A549 (cell line): Measurements from ENCODE around the gene OBP2A.

ENCODE experiments used
- EP300 ChIP-seq, 2 experiments: fragments of >200 bp; sonication (Bioruptor Twin); formaldehyde crosslinking; IDR thresholded peaks; 2 replicates in 1 of 2; 3 replicates in 1 of 2; pipeline ENCODE4 v1.6.1; 2016 to 2017
- KDM1A ChIP-seq: fragments of 200-600 bp; sonication (generic); IDR thresholded peaks from 2 replicates; pipeline ENCODE4 v1.6.1; 2016; ENCODE audit warnings: low read depth, mild to moderate bottlenecking
- KDM5A ChIP-seq: fragments of 200-600 bp; sonication (generic); IDR thresholded peaks from 2 replicates; pipeline ENCODE4 v1.6.1; 2016; ENCODE audit warnings: antibody characterized with exemption, mild to moderate bottlenecking
- POLR2A ChIP-seq: IDR thresholded peaks from 2 replicates; pipeline ENCODE4 v1.6.1; 2012; ENCODE audit warnings: mild to moderate bottlenecking, low read length
- RAD21 ChIP-seq, 2 experiments: fragments of >200 bp in 1 of 2; sonication (Bioruptor Twin) in 1 of 2; formaldehyde crosslinking in 1 of 2; IDR thresholded peaks in 1 of 2; conservative IDR thresholded peaks in 1 of 2; 2 replicates in 1 of 2; 3 replicates in 1 of 2; pipeline ENCODE4 v1.6.1; 2012 to 2018; ENCODE audit warnings: inconsistent platforms in 1 of 2
- SMC3 ChIP-seq: fragments of >200 bp; sonication (Bioruptor Twin); formaldehyde crosslinking; IDR thresholded peaks from 3 replicates; pipeline ENCODE4 v1.6.1; 2018; ENCODE audit warnings: inconsistent platforms
- TFCP2L1 ChIP-seq: fragments of 250-450 bp; sonication (Bioruptor Pico); IDR thresholded peaks from 2 replicates; pipeline ENCODE4 v1.5.0; 2021; ENCODE audit warnings: mild to moderate bottlenecking
- ZFP36 ChIP-seq: fragments of 450-650 bp; IDR thresholded peaks from 2 replicates; pipeline ENCODE4 v1.6.1; 2014; ENCODE audit warnings: borderline replicate concordance; ENCODE audit not compliant: partially characterized antibody
- ZSCAN20 ChIP-seq: fragments of 250-450 bp; sonication (Bioruptor Pico); IDR thresholded peaks from 2 replicates; pipeline ENCODE4 v1.8.0; 2022; ENCODE audit warnings: mild to moderate bottlenecking, moderate library complexity
- TF ChIP-seq, protein P1 (sequence below): IDR thresholded peaks from 2 replicates; pipeline ENCODE4 v1.6.1; 2012
- TF ChIP-seq, protein P2 (sequence below): fragments of >200 bp; sonication (Bioruptor Twin); formaldehyde crosslinking; IDR thresholded peaks from 3 replicates; pipeline ENCODE4 v1.5.1; 2016
- TF ChIP-seq, protein P3 (sequence below): IDR thresholded peaks from 2 replicates; pipeline ENCODE4 v1.6.1; 2012
- TF ChIP-seq, protein P4 (sequence below): fragments of 200-600 bp; sonication (generic); IDR thresholded peaks from 2 replicates; pipeline ENCODE4 v1.6.1; 2016; ENCODE audit warnings: antibody characterized with exemption, mild to moderate bottlenecking, moderate library complexity

DNA sequence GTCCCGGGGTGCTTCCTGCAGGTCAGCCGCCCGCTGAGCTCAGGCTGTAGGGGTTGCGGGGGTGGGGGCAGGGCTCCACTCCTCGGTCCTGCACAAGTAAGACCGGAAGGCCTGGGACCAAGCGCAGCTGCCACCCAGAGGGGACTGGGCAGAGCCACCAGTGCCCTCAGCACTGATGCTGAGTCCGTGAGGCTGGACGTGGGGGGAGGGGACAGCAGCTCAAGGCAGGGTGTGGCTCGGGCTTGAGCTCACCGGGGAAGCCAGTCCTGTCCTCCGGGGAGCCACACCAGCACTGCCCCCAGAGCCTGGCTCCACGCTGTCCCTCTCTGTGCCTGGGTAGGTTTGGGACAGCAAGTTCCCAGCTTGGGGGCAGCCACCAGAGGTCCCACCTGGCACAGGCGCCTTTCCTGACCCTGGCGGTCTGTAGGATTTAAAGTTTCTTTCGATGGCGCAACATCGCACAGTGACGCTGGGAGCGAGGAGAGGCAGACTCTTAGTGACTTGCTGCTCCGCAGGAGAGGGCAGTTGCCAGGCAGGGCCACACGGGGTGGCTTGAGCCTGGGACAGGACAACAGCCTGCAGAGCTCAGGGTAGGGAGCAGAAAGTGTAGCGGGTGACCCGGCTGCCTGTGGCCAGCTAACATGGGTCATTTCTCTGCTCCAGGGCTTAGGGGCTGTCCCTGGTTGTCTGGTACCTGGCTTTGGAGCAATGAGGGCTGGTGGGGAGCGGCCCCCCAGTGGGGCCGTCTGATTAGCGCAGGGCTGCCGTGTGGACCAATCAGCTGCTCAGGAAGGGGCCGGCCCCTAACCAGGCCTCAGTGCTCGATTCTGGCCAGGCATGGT is 19.0 kb upstream of the OBP2A start:
- TF ChIP-seq EP300 (IDR thresholded peaks at IDR 0.05) (no peak), RAD21 (conservative IDR thresholded peaks at IDR 0.05 in 1 of 2, IDR thresholded peaks at IDR 0.05 in 1 of 2) (no peak), KDM1A (no peak), SMC3 (no peak), KDM5A (no peak), POLR2A (no peak), ZSCAN20 (no peak), TFCP2L1 (CRISPR knock-in tag) (no peak), ZFP36 (no peak)
- TF ChIP-seq, protein P1, sequence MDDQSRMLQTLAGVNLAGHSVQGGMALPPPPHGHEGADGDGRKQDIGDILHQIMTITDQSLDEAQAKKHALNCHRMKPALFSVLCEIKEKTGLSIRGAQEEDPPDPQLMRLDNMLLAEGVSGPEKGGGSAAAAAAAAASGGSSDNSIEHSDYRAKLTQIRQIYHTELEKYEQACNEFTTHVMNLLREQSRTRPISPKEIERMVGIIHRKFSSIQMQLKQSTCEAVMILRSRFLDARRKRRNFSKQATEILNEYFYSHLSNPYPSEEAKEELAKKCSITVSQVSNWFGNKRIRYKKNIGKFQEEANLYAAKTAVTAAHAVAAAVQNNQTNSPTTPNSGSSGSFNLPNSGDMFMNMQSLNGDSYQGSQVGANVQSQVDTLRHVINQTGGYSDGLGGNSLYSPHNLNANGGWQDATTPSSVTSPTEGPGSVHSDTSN = no peak
- TF ChIP-seq, protein P2, sequence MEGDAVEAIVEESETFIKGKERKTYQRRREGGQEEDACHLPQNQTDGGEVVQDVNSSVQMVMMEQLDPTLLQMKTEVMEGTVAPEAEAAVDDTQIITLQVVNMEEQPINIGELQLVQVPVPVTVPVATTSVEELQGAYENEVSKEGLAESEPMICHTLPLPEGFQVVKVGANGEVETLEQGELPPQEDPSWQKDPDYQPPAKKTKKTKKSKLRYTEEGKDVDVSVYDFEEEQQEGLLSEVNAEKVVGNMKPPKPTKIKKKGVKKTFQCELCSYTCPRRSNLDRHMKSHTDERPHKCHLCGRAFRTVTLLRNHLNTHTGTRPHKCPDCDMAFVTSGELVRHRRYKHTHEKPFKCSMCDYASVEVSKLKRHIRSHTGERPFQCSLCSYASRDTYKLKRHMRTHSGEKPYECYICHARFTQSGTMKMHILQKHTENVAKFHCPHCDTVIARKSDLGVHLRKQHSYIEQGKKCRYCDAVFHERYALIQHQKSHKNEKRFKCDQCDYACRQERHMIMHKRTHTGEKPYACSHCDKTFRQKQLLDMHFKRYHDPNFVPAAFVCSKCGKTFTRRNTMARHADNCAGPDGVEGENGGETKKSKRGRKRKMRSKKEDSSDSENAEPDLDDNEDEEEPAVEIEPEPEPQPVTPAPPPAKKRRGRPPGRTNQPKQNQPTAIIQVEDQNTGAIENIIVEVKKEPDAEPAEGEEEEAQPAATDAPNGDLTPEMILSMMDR = no peak
- TF ChIP-seq, protein P3, sequence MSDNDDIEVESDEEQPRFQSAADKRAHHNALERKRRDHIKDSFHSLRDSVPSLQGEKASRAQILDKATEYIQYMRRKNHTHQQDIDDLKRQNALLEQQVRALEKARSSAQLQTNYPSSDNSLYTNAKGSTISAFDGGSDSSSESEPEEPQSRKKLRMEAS = no peak
- TF ChIP-seq, protein P4, sequence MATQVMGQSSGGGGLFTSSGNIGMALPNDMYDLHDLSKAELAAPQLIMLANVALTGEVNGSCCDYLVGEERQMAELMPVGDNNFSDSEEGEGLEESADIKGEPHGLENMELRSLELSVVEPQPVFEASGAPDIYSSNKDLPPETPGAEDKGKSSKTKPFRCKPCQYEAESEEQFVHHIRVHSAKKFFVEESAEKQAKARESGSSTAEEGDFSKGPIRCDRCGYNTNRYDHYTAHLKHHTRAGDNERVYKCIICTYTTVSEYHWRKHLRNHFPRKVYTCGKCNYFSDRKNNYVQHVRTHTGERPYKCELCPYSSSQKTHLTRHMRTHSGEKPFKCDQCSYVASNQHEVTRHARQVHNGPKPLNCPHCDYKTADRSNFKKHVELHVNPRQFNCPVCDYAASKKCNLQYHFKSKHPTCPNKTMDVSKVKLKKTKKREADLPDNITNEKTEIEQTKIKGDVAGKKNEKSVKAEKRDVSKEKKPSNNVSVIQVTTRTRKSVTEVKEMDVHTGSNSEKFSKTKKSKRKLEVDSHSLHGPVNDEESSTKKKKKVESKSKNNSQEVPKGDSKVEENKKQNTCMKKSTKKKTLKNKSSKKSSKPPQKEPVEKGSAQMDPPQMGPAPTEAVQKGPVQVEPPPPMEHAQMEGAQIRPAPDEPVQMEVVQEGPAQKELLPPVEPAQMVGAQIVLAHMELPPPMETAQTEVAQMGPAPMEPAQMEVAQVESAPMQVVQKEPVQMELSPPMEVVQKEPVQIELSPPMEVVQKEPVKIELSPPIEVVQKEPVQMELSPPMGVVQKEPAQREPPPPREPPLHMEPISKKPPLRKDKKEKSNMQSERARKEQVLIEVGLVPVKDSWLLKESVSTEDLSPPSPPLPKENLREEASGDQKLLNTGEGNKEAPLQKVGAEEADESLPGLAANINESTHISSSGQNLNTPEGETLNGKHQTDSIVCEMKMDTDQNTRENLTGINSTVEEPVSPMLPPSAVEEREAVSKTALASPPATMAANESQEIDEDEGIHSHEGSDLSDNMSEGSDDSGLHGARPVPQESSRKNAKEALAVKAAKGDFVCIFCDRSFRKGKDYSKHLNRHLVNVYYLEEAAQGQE = no peak
